Measurements from ENCODE around the gene INIP. TPM values are rescaled to one million over a fixed set of nuclear protein-coding genes. Genes with fewer than 3 reads are reported as not detected.
A peak's percentile ranks its signal among the peaks of the same experiment; 100 is the strongest.

Gene INIP
- total and polyA plus RNA-seq, 9 of the 15 experiments (the other 6 are each of a cell fraction or from before 2014, with no cell fraction given): 11.9 to 87.9 (median 37.3) TPM

DNA sequence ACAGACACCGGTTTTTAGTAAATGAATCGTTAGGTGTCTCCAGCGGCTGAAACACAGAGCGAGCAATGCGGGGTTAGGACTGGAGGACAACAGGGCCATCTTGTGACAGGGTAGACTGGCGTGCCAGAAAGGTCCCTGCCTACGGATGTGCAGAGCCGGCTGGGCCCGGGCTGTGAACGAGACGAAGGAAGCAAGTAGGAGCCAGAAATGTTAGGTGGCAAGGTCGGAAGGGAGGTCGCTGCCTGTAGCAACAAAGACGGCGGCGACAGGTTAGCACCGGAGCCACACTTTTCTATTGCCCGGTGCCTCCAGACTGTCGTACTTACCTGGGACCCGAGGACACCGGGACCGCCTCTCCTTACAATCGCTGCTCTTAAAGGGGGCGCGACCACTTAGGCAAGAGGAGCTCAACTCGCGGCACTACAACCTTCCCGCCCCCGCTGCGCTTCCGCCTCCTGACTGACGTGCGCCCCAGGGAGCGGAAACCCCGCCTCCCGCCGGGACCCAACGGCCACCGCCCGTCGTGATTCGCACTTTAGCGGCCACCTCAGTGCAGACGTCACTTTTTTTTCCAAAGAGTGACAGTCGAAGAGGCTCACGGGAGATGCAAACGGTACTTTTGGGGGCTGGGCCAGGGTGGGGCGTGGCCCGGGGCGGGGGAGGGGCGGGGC is at the start of gene INIP (continued):
- TF ChIP-seq, protein P1, sequence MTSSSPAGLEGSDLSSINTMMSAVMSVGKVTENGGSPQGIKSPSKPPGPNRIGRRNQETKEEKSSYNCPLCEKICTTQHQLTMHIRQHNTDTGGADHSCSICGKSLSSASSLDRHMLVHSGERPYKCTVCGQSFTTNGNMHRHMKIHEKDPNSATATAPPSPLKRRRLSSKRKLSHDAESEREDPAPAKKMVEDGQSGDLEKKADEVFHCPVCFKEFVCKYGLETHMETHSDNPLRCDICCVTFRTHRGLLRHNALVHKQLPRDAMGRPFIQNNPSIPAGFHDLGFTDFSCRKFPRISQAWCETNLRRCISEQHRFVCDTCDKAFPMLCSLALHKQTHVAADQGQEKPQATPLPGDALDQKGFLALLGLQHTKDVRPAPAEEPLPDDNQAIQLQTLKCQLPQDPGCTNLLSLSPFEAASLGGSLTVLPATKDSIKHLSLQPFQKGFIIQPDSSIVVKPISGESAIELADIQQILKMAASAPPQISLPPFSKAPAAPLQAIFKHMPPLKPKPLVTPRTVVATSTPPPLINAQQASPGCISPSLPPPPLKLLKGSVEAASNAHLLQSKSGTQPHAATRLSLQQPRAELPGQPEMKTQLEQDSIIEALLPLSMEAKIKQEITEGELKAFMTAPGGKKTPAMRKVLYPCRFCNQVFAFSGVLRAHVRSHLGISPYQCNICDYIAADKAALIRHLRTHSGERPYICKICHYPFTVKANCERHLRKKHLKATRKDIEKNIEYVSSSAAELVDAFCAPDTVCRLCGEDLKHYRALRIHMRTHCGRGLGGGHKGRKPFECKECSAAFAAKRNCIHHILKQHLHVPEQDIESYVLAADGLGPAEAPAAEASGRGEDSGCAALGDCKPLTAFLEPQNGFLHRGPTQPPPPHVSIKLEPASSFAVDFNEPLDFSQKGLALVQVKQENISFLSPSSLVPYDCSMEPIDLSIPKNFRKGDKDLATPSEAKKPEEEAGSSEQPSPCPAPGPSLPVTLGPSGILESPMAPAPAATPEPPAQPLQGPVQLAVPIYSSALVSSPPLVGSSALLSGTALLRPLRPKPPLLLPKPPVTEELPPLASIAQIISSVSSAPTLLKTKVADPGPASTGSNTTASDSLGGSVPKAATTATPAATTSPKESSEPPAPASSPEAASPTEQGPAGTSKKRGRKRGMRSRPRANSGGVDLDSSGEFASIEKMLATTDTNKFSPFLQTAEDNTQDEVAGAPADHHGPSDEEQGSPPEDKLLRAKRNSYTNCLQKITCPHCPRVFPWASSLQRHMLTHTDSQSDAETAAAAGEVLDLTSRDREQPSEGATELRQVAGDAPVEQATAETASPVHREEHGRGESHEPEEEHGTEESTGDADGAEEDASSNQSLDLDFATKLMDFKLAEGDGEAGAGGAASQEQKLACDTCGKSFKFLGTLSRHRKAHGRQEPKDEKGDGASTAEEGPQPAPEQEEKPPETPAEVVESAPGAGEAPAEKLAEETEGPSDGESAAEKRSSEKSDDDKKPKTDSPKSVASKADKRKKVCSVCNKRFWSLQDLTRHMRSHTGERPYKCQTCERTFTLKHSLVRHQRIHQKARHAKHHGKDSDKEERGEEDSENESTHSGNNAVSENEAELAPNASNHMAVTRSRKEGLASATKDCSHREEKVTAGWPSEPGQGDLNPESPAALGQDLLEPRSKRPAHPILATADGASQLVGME (CRISPR knock-in tag; IDR thresholded peaks at IDR 0.05): no peak
- TF ChIP-seq MAFF (IDR thresholded peaks at IDR 0.05; ENCODE audit: low read length): no peak
- TF ChIP-seq TFAM (CRISPR knock-in tag; conservative IDR thresholded peaks at IDR 0.05): no peak
- TF ChIP-seq CAMTA2 (CRISPR knock-in tag; conservative IDR thresholded peaks at IDR 0.05): no peak
- TF ChIP-seq CHD1 (IDR thresholded peaks at IDR 0.05; ENCODE audit: low read length): no peak
- TF ChIP-seq, protein P2, sequence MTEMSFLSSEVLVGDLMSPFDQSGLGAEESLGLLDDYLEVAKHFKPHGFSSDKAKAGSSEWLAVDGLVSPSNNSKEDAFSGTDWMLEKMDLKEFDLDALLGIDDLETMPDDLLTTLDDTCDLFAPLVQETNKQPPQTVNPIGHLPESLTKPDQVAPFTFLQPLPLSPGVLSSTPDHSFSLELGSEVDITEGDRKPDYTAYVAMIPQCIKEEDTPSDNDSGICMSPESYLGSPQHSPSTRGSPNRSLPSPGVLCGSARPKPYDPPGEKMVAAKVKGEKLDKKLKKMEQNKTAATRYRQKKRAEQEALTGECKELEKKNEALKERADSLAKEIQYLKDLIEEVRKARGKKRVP (CRISPR knock-in tag; IDR thresholded peaks at IDR 0.05): no peak
- TF ChIP-seq ZC3H8 (IDR thresholded peaks at IDR 0.05): no peak
- no peak for TF ChIP-seq SREBF1 (IDR thresholded peaks at IDR 0.05; ENCODE audit: borderline replicate concordance, low read depth, low read length)
- TF ChIP-seq NONO (IDR thresholded peaks at IDR 0.05; ENCODE audit: low read depth in 2 of 2, low read length in 1 of 2): no peak
- TF ChIP-seq TOE1 (IDR thresholded peaks at IDR 0.05; ENCODE audit: borderline replicate concordance): peak; percentile 55; the same call in 1 of the 2 replicates
- no peak for TF ChIP-seq TOE1 (CRISPR knock-in tag; IDR thresholded peaks at IDR 0.05; ENCODE audit: borderline replicate concordance, low read depth)
- TF ChIP-seq, protein P3, sequence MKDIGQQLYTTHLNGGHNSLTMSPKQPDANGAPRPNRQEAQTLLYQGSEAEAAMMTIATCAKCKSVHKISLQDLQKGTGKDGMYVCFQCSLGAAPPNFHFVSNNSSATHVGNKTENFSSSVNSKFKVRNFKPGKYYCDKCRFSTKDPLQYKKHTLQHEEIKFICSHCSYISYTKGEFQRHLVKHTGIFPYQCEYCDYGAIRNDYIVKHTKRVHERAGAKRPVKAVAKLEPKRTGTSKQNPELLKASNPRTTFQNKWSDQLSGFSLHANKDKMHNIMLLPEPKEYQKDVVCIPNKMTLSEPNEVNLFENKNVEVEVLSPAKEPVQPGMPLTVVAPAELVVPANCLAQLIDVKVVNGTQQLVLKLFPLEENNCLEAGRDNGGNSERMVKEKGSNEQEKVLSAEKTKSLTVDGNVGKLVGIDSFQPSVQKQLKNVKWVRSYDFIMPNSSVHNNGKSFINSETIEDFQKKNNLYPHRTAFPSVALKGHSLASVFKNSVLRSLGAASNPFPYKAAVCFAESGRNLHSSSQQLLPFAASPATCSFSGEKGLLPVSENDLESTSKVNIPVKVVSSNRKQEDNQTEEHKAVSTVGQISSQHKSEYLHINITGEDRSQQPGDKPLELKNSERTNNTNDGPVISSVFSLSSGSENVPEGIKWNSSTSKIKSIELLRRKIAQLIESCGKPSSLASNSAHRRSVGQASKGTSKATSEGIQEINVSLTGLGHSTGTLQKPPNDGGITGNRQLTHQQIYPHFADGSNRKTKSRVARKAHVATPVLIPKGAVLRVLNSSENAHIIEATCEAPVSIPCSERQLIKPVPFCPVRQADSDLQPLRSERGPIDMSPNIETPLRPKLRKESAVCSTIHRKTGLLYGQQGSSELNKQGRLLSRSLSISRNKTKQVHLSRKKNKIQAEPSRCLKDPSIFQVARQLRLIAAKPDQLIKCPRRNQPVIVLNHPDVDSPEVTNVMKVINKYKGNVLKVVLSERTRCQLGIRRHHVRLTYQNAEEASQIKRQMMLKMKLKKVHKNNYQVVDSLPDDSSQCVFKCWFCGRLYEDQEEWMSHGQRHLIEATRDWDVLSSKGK (CRISPR knock-in tag; IDR thresholded peaks at IDR 0.05): no peak
- TF ChIP-seq, protein P4, sequence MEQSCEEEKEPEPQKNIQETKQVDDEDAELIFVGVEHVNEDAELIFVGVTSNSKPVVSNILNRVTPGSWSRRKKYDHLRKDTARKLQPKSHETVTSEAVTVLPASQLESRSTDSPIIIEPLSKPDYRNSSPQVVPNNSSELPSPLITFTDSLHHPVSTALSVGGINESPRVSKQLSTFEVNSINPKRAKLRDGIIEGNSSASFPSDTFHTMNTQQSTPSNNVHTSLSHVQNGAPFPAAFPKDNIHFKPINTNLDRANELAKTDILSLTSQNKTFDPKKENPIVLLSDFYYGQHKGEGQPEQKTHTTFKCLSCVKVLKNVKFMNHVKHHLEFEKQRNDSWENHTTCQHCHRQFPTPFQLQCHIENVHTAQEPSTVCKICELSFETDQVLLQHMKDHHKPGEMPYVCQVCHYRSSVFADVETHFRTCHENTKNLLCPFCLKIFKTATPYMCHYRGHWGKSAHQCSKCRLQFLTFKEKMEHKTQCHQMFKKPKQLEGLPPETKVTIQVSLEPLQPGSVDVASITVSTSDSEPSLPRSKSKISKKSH (CRISPR knock-in tag; IDR thresholded peaks at IDR 0.05): no peak
- TF ChIP-seq CHD2 (IDR thresholded peaks at IDR 0.05; ENCODE audit: low read depth, low read length): no peak
- TF ChIP-seq ARHGAP35 (IDR thresholded peaks at IDR 0.05; ENCODE audit: partially characterized antibody): no peak
- TF ChIP-seq ZNF174 (CRISPR knock-in tag; IDR thresholded peaks at IDR 0.05): no peak
- peak; percentile 75 for TF ChIP-seq E2F3 (CRISPR knock-in tag; IDR thresholded peaks at IDR 0.05)
- TF ChIP-seq HDGF (IDR thresholded peaks at IDR 0.05): no peak
